Measurements from ENCODE around the gene MCFD2. TPM values are rescaled to one million over a fixed set of nuclear protein-coding genes. Genes with fewer than 3 reads are reported as not detected.

MCFD2 gene
- total and polyA plus RNA-seq, 8 donors, result 20.1 to 180 (median 101) TPM

- DNase-seq (no peak), ATAC-seq (no peak), FAIRE-seq (no peak)
- no peak for TF ChIP-seq CTCF (IDR thresholded peaks at IDR 0.05)
- H3K27ac ChIP-seq, result no peak overlapping the region
- 81 to 88% methylated on average over 11 of the region's 11 CpGs for WGBS, 2 donors
- no peaks in the 10 kb centered on the region for H3K9me3 ChIP-seq
- intact Hi-C loops (cut with DNase I), result no loop called here
- H3K36me3 ChIP-seq, result peaks cover 0 to 17% (median 0%) of the 10 kb centered on the region in 3 donors
- H3K4me1 ChIP-seq, result peaks cover 0 to 7% (median 3%) of the 10 kb centered on the region in 3 donors
- H3K27me3 ChIP-seq, result no peaks in the 10 kb centered on the region
- H3K4me3 ChIP-seq, result no peak overlapping the region
Observed at GRCh38 chr2:46947841-46948240, 32.2 kb upstream of the MCFD2 start.

- H3K36me3 ChIP-seq, result no peaks in the 10 kb centered on the region
- no peak for FAIRE-seq
- H3K9me3 ChIP-seq, result no peaks in the 10 kb centered on the region
- ATAC-seq, result no peak
- WGBS, 2 donors, result 75 to 82% methylated on average over 7 of the region's 7 CpGs
- peak in 1 of 6 donors; percentile 36 for DNase-seq
- no peaks in the 10 kb centered on the region for H3K27me3 ChIP-seq
- no peak for TF ChIP-seq CTCF (IDR thresholded peaks at IDR 0.05)
- no peak overlapping the region for H3K4me3 ChIP-seq
- H3K27ac ChIP-seq, result no peak overlapping the region
- intact Hi-C loops (cut with DNase I), result no loop called here
- peaks cover 0 to 8% (median 7%) of the 10 kb centered on the region in 3 donors for H3K4me1 ChIP-seq
Observed at GRCh38 chr2:46945671-46946070, 30.1 kb upstream of the MCFD2 start.

- TF ChIP-seq CTCF (IDR thresholded peaks at IDR 0.05), result no peak
- no peak for FAIRE-seq
- Histone ChIP-seq H3K4me1 (peaks cover 12 to 21% (median 13%) of the 10 kb centered on the region in 3 donors), H3K27me3 (no peaks in the 10 kb centered on the region), H3K9me3 (no peaks in the 10 kb centered on the region), H3K4me3 (no peak overlapping the region), H3K36me3 (no peaks in the 10 kb centered on the region), H3K27ac (no peak overlapping the region)
- no peak for ATAC-seq
- 90 to 94% methylated on average over 9 of the region's 9 CpGs for WGBS, 2 donors
- no peak for DNase-seq
- intact Hi-C loops (cut with DNase I), result no loop called here
Observed at GRCh38 chr2:46943881-46944798, 28.5 kb upstream of the MCFD2 start.

GRCh38 chr2:46942891-46943626 is 27.5 kb upstream of the MCFD2 start:
- TF ChIP-seq CTCF (IDR thresholded peaks at IDR 0.05), result no peak
- H3K27me3 ChIP-seq, result no peaks in the 10 kb centered on the region
- H3K9me3 ChIP-seq, result no peaks in the 10 kb centered on the region
- peak overlapping the region in 2 of 4 donors; percentile 92 to 96 for H3K4me3 ChIP-seq
- intact Hi-C loops (cut with DNase I), result no loop called here
- H3K4me1 ChIP-seq, result peaks cover 12 to 21% (median 14%) of the 10 kb centered on the region in 3 donors
- H3K36me3 ChIP-seq, result no peaks in the 10 kb centered on the region
- ATAC-seq (no peak), DNase-seq (no peak), FAIRE-seq (no peak)
- H3K27ac ChIP-seq, result no peak overlapping the region
- 89 to 92% methylated on average over 10 of the region's 10 CpGs for WGBS, 2 donors

Data from pancreas (tissue), 10 donors.